ENCODE results near the gene MPV17L.
"Not testable (repeated sequence)": the region's sequence is repeated elsewhere in the genome, so short reads cannot be mapped to it uniquely, and the experiment has no call there.

MPV17L gene

DNA sequence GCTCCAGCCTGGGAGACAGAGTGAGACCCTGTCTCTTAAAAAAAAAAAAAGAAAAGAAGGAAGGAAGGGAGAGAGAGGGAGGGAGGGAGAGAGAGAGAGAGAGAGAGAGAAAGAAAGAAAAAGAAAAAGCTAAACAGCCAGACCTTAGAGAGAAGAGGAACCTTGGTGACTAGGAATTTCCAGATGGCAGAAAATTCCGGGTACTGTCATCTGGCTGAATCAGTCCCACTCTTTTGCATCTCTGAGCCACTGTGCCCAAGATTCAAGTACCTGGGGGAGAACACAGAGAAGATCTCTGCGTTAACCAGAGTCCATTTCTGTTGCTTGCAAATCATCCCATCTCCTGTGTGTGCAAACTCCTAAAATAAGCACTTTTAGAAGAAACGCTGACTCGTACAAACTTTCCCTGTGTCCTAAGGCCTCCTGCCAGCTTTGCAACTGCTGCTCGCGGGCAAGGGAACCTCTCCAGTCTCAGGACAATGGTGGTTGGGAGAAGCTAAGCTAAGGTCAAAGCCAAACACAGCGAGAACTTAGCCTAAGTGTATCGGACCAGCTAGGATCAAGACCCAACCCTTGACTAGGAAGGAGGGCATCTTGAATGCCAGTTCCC, 56.8 kb downstream of the MPV17L start:
- no peak for DNase-seq (ENCODE audit: low spot score)

DNA sequence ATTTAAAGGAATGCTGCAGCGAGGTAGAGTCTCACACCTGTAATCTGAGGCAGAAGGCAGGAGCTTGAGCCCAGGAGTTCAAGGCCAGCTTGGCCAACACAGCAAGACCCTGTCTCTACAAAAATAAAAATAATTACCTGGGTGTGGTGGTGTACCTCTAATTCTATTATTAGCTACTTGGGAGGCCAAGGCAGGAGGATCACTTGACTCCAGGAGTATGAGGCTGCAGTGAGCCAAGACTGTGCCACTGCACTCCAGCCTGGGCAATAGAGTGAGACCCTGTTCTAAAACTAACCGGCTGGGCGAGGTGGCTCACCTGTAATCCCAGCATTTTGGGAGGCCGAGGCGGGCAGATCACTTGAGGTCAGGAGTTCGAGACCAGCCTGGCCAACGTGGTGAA, 57.7 kb downstream of the MPV17L start:
- DNase-seq (ENCODE audit: low spot score) = not testable (repeated sequence)

DNA sequence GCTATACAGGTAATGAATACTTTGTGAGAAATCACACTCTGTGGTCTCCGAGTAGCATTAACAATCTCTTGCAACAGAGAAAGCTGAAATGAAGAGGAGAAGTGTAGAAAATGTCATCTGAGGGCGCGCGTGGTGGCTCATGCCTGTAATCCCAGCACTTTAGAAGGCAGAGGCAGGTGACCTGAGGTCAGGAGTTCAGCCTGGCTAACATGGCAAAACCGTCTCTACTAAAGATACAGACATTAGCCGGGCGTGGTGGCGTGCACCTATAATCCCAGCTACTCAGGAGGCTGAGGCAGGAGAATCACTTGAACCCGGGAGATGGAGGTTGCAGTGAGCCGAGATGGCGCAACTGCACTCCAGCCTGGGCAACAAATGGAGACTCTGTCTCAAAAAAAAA, 59.4 kb downstream of the MPV17L start:
- DNase-seq (ENCODE audit: low spot score) = not testable (repeated sequence)

DNA sequence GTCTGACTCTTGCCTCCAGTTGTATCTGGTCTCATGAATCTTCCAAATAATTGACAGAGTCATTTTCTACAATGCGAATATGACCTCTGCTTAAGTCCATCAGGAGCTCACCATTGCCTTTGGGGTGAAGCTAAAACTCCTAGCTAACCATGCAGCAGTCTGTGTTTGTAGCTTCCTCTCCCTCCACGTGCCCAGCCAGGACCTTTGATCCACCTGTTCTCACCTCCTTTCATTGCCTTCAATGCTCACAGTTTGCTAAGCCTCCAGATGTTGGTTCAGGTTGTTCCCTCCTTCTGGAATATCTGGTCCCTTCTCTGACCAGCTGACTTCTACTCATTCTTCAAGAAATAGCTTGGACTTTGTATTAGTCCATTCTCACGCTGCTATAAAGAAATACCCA, 61.8 kb downstream of the MPV17L start:
- no peak for DNase-seq (ENCODE audit: low spot score)

DNA sequence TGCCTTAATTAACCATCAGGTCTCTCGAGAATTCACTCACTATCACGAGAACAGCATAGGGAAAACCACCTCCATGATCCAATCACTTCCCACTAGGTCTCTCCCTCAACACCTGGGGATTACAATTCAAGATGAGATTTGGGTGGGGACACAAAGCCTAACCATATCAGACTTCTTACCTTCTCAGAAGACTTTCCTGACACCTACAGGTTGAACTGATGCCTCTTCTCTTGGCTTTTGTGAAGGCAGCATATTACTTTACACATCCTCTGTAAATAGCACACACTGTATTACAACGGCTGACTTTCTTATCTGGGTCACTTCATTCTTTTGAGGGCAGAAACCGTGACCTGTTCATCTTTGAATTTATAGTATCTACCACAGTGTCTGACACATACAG, 62.4 kb downstream of the MPV17L start:
- DNase-seq (ENCODE audit: low spot score) = no peak

DNA sequence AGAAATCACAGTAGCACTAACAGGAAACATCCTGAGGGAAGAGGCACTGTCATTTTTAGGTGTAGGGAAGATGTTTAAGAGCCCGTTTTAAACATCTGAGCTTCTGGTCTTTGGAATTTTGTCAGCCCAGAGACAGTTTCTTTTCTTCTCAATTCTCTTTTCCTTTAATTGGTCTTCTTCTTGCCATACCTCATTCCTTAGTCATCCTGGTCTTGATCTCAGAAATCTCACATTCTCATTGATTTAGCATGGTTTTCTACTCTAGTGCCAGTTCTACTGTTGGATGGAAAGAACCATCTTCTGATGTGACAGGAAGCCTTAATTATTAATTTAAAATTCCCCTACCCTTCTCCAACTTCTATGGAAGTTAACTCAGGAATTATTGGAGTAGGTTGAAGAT, 64.2 kb downstream of the MPV17L start:
- DNase-seq (ENCODE audit: low spot score) = no peak

DNA sequence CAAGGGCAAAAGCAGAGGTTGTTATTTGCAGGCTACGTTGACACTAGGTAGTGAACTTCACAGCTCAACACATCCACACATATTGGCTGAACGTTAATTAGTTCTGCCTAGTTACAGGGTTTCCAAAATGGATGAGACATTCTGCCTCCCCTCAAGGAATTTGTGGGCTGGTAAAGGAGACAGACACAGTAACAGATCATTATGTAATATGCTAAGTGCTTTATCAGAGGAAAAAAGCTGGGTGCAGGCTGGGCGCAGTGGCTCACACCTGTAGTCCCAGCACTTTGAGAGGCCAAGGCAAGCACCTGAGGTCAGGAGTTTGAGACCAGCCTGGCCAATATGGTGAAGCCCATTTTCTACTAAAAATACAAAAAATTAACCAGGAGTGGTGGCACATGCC, 65.0 kb downstream of the MPV17L start:
- no peak for DNase-seq (ENCODE audit: low spot score)

DNA sequence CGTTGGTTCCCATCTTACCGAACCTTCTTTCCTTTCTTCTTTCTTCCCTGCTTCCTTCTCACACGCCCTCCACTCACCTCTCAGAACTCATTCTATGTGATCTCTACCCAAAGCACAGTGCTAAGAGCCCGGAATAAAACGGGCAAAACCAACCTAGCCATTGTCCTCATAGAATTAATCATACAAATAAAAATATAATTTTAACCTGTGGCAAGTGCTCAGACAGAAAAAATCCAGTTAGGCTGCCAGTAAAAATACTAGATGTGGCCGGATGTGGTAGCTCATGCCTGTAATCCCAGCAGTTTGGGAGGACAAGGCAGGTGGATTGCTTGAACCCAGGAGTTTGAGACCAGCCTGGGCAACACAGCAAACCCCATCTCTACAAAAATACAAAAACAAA, 65.8 kb downstream of the MPV17L start:
- no peak for DNase-seq (ENCODE audit: low spot score)
